GM13976 (cell line): ENCODE results near the gene FAM89B.

Experiments used
- DNase-seq: peaks from one replicate; pipeline ENCODE4 v3.0.0; 2012; ENCODE audit warnings: low spot score
- CTCF ChIP-seq: IDR thresholded peaks from 2 replicates; pipeline ENCODE4 v1.5.1; 2012; ENCODE audit warnings: borderline replicate concordance, mild to moderate bottlenecking; ENCODE audit not compliant: insufficient read depth; ENCODE audit errors: extremely low read depth, missing control alignments, control extremely low read depth
- in situ Hi-C: fragments of 300-500 bp; cut with MboI; formaldehyde crosslinking; loops from one replicate; pipeline ENCODE4 v1.12.0; 2022; ENCODE audit warnings: low sequenced_read_pairs, mixed read lengths, inconsistent platforms; ENCODE audit not compliant: unreplicated experiment

FAM89B gene

DNA sequence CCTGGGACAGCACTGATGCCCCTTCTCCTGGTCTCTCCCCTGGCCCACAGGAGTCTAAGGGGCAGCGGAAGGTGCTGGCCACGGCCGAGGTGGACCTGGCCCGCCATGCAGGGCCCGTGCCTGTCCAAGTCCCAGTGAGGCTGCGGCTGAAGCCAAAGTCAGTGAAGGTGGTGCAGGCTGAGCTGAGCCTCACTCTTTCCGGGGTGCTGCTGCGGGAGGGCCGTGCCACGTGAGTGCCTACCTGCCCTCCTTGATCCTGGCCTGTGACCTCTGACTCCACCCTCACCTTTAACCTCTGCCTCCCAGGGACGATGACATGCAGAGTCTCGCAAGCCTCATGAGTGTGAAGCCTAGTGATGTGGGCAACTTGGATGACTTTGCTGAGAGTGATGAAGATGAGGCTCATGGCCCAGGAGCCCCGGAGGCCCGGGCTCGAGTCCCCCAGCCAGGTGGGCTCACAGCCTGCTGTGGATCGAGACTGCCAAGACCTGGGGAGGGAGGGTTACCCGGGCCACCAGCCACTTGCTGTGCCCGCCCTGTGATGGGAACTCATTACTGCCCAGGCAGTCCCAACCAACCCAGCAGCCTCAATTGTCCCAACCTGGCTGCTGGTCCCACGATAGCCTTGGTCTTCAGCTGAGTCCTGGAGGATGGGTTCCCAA is 7.8 kb downstream of the FAM89B start:
- in situ Hi-C loops, result no loop called here
- DNase-seq, result no peak
- no peak for TF ChIP-seq CTCF

- TF ChIP-seq CTCF, result no peak
- in situ Hi-C loops, result no loop called here
- DNase-seq, result no peak
Measured at GRCh38 chr11:65580756-65581155, 8.4 kb downstream of the FAM89B start.

- in situ Hi-C loops, result no loop called here
- no peak for TF ChIP-seq CTCF
- DNase-seq, result no peak
Measured at GRCh38 chr11:65581928-65582327, 9.6 kb downstream of the FAM89B start.

GRCh38 chr11:65583589-65583988 is 11.3 kb downstream of the FAM89B start:
- no peak for TF ChIP-seq CTCF
- in situ Hi-C loops, result no loop called here
- DNase-seq, result no peak

DNA sequence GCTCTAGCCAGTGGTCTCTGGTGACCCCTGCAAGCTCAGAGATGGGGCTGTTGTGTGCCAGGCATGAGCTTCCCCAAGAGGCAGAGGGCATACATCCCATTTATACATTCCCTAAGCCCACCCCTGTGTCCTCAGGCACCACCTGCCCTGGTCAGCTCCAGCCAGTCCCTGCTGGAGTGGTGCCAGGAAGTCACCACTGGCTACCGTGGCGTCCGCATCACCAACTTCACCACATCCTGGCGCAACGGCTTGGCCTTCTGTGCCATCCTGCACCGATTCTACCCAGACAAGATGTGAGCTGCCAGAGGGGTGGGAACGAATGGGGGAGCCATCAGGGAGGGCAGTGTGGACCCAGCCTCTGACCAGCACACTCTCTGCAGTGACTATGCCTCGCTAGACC is 11.8 kb downstream of the FAM89B start:
- no peak for DNase-seq
- TF ChIP-seq CTCF, result no peak
- in situ Hi-C loops, result no loop called here

- no peak for DNase-seq
- TF ChIP-seq CTCF, result no peak
- in situ Hi-C loops, result no loop called here
Measured at GRCh38 chr11:65584723-65585171, 12.4 kb downstream of the FAM89B start.
